B cell (primary cell): ENCODE data around the gene CACNB2. TPM values are rescaled to one million over a fixed set of nuclear protein-coding genes. Genes with fewer than 3 reads are reported as not detected.

Experiments used
- ATAC-seq: fragments of 200-7000 bp; cut with Tn5 transposase; one replicate; pipeline ENCODE4 v1.10.0; 2021; ENCODE audit warnings: low read depth, mild to moderate bottlenecking, moderate number of reproducible peaks, moderate library complexity
- CTCF ChIA-PET: fragments of 350-600 bp; sonication (Branson Sonifier 250); formaldehyde crosslinking; loops from one replicate; lab custom pipeline; 2021; ENCODE audit warnings: antibody characterized with exemption, inconsistent platforms; lab: Charles Lee
- POLR2A ChIA-PET: fragments of 350-600 bp; sonication (Branson Sonifier 250); formaldehyde crosslinking; loops from one replicate; lab custom pipeline; 2021; ENCODE audit warnings: antibody characterized with exemption; lab: Charles Lee
- DNase-seq: peaks from one replicate; pipeline ENCODE4 v3.0.0; 2013
- H2AFZ ChIP-seq: 2 replicates; pipeline ENCODE4 v1.6.1; 2012; ENCODE audit warnings: mild to moderate bottlenecking, low read depth, low read length; ENCODE audit not compliant: insufficient read depth, poor library complexity, severe bottlenecking
- H3K27ac ChIP-seq, 2 donors: 1 replicate in 1 of 2; 2 replicates in 1 of 2; pipeline ENCODE4 v1.5.1; 2012 to 2013; ENCODE audit warnings: low read length in 2 of 2, mild to moderate bottlenecking in 2 of 2, moderate library complexity in 1 of 2
- H3K27me3 ChIP-seq, 4 experiments: fragments of 200-600 bp in 1 of 4; sonication (generic) in 1 of 4; replicated peaks in 1 of 4; 1 replicate in 2 of 4; 2 replicates in 2 of 4; pipeline versions ENCODE4 v1.6.1 to v1.7.0; 2013 to 2016; ENCODE audit warnings: low read length in 3 of 4, mild to moderate bottlenecking in 2 of 4, mixed read lengths in 1 of 4, moderate library complexity in 1 of 4; ENCODE audit not compliant: insufficient read depth in 4 of 4, control insufficient read depth in 3 of 4; ENCODE audit errors: control extremely low read depth in 1 of 4
- H3K36me3 ChIP-seq, 2 experiments: replicated peaks in 1 of 2; 1 replicate in 1 of 2; 2 replicates in 1 of 2; pipeline versions ENCODE4 v1.6.1 to v1.7.1; 2013; ENCODE audit warnings: low read length in 1 of 2; ENCODE audit not compliant: insufficient read depth in 2 of 2, control insufficient read depth in 1 of 2; ENCODE audit errors: control extremely low read depth in 1 of 2, extremely low read depth in 1 of 2
- H3K4me1 ChIP-seq, 2 donors: fragments of 200-600 bp in 1 of 2; sonication (generic) in 1 of 2; 1 replicate in 1 of 2; 2 replicates in 1 of 2; pipeline versions ENCODE4 v1.5.1 to v1.6.1; 2013 to 2017; ENCODE audit warnings: low read length in 2 of 2; ENCODE audit not compliant: control insufficient read depth in 2 of 2, insufficient read depth in 2 of 2
- H3K4me2 ChIP-seq: replicated peaks from 2 replicates; pipeline ENCODE3; 2012; ENCODE audit warnings: mild to moderate bottlenecking, low read depth, low read length; ENCODE audit not compliant: poor library complexity, severe bottlenecking
- H3K4me3 ChIP-seq, 5 experiments: fragments of 200-600 bp in 1 of 5; sonication (generic) in 1 of 5; 1 replicate in 3 of 5; 2 replicates in 2 of 5; pipeline versions ENCODE4 v1.5.1 to v1.7.0; 2011 to 2016; ENCODE audit warnings: low read length in 4 of 5, mild to moderate bottlenecking in 4 of 5, low read depth in 2 of 5, control low read depth in 1 of 5, moderate library complexity in 1 of 5; ENCODE audit not compliant: insufficient read depth in 1 of 5; ENCODE audit errors: control extremely low read depth in 1 of 5, extremely low read depth in 1 of 5
- H3K79me2 ChIP-seq: fragments of 200-600 bp; sonication (generic); one replicate; pipeline ENCODE4 v1.6.0; 2016; ENCODE audit warnings: low read length; ENCODE audit not compliant: control insufficient read depth, insufficient read depth
- H3K9ac ChIP-seq: fragments of 200-600 bp; sonication (generic); 2 replicates; pipeline ENCODE4 v1.6.1; 2017; ENCODE audit warnings: mild to moderate bottlenecking, low read length, moderate library complexity
- H3K9me3 ChIP-seq, 3 donors: one replicate each; pipeline versions ENCODE4 v1.6.1 to v1.7.1; 2013; ENCODE audit warnings: low read length in 2 of 3; ENCODE audit not compliant: control insufficient read depth in 2 of 3, insufficient read depth in 1 of 3; ENCODE audit errors: control extremely low read depth in 1 of 3
- H4K20me1 ChIP-seq: 2 replicates; pipeline ENCODE4 v1.6.0; 2012; ENCODE audit warnings: mild to moderate bottlenecking, low read length; ENCODE audit not compliant: insufficient read depth, control insufficient read depth, poor library complexity, severe bottlenecking
- H3K27ac Mint-ChIP-seq: one replicate; pipeline ENCODE4 v1.8.0; 2021; ENCODE audit warnings: mixed read lengths
- H3K27me3 Mint-ChIP-seq: one replicate; pipeline ENCODE4 v1.8.0; 2021; ENCODE audit warnings: mixed read lengths
- H3K4me1 Mint-ChIP-seq: one replicate; pipeline ENCODE4 v1.8.0; 2021; ENCODE audit warnings: mixed read lengths
- H3K4me3 Mint-ChIP-seq: one replicate; pipeline ENCODE4 v1.8.0; 2021; ENCODE audit warnings: mixed read lengths
- H3K9me3 Mint-ChIP-seq: one replicate; pipeline ENCODE4 v1.8.0; 2022; ENCODE audit warnings: mixed read lengths; ENCODE audit not compliant: insufficient read depth
- EZH2 ChIP-seq: IDR thresholded peaks from 2 replicates; pipeline ENCODE4 v1.6.1; 2012; ENCODE audit warnings: borderline replicate concordance, low read depth, mild to moderate bottlenecking, moderate library complexity, low read length; ENCODE audit not compliant: insufficient read depth, poor library complexity, severe bottlenecking
- WGBS: methylation state at CpG from one replicate; pipeline ENCODE4 v1.1.5; 2013; ENCODE audit warnings: missing lambda C conversion rate; ENCODE audit not compliant: insufficient coverage; 5-methylcytosine and 5-hydroxymethylcytosine counted together
- intact Hi-C: fragments of 100-400 bp; cut with micrococcal nuclease; formaldehyde crosslinking; loops from one replicate; pipeline ENCODE4 v1.10.0; 2022
- polyA plus RNA-seq: library from polyadenylated mRNA; depleted of rRNA; stranded (reverse); fragments of >200 nt; gene quantifications from 2 replicates; pipeline ENCODE4 v1.2.3, GENCODE V29; 2012
- total RNA-seq, 2 donors: library from RNA; stranded (reverse); fragments of 120-200 nt in 1 of 2; gene quantifications; 1 replicate in 1 of 2; 2 replicates in 1 of 2; pipeline versions ENCODE4 v1.2.3 to v1.2.4, GENCODE V29; 2013 to 2022
- TF ChIP-seq, protein P1 (sequence below): fragments of 200-600 bp; IDR thresholded peaks from one replicate; pipeline ENCODE4 v1.8.0; 2022; ENCODE audit warnings: antibody characterized with exemption, mild to moderate bottlenecking

Gene CACNB2
- total and polyA plus RNA-seq, 2 donors (not counting 1 experiment from before 2014, with no cell fraction given), result not detected

DNA sequence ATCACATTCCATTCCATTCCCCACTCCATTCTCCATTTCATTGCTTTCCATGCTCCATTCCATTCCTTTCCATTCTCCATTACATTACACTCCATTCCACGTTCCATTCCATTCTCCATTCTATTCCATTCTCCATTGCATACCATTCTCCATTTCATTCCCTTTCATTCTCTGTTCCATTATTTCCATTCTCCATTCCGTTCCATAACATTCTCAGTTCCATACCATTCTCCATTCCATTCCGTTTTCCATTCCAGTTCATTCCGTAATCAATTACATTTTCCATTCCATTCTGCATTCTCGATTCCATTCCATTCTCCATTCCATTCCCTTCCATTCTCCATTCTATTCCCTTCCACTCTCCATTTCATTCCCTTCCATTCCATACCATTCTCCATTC is 424.8 kb downstream of the CACNB2 start:
- no peaks in the 10 kb centered on the region for H3K27me3 Mint-ChIP-seq
- no peak overlapping the region for H3K4me3 ChIP-seq
- no peaks in the 10 kb centered on the region for H3K9me3 Mint-ChIP-seq
- ChIA-PET POLR2A (no interaction called here), CTCF (no interaction called here)
- H3K4me2 ChIP-seq, result no peak overlapping the region
- no peak for TF ChIP-seq EZH2
- TF ChIP-seq, protein P1, sequence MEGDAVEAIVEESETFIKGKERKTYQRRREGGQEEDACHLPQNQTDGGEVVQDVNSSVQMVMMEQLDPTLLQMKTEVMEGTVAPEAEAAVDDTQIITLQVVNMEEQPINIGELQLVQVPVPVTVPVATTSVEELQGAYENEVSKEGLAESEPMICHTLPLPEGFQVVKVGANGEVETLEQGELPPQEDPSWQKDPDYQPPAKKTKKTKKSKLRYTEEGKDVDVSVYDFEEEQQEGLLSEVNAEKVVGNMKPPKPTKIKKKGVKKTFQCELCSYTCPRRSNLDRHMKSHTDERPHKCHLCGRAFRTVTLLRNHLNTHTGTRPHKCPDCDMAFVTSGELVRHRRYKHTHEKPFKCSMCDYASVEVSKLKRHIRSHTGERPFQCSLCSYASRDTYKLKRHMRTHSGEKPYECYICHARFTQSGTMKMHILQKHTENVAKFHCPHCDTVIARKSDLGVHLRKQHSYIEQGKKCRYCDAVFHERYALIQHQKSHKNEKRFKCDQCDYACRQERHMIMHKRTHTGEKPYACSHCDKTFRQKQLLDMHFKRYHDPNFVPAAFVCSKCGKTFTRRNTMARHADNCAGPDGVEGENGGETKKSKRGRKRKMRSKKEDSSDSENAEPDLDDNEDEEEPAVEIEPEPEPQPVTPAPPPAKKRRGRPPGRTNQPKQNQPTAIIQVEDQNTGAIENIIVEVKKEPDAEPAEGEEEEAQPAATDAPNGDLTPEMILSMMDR, result peak; percentile 7
- DNase-seq (no peak), ATAC-seq (no peak)
- peaks cover 14 to 86% (median 27%) of the 10 kb centered on the region in 3 donors for H3K9me3 ChIP-seq
- H3K36me3 ChIP-seq, result peaks cover 4 to 9% of the 10 kb centered on the region in 2 experiments
- no peak overlapping the region for H2AFZ ChIP-seq
- H3K27me3 ChIP-seq, result no peaks in the 10 kb centered on the region
- no peaks in the 10 kb centered on the region for H3K4me1 ChIP-seq
- intact Hi-C loops, result no loop called here
- no peak overlapping the region for H3K27ac Mint-ChIP-seq
- H3K27ac ChIP-seq, result no peak overlapping the region
- WGBS, result 99% methylated on average over 5 of the region's 5 CpGs
- H3K4me1 Mint-ChIP-seq, result no peaks in the 10 kb centered on the region
- H3K9ac ChIP-seq, result no peak overlapping the region
- no peaks in the 10 kb centered on the region for H4K20me1 ChIP-seq
- H3K4me3 Mint-ChIP-seq, result no peak overlapping the region
- no peaks in the 10 kb centered on the region for H3K79me2 ChIP-seq

DNA sequence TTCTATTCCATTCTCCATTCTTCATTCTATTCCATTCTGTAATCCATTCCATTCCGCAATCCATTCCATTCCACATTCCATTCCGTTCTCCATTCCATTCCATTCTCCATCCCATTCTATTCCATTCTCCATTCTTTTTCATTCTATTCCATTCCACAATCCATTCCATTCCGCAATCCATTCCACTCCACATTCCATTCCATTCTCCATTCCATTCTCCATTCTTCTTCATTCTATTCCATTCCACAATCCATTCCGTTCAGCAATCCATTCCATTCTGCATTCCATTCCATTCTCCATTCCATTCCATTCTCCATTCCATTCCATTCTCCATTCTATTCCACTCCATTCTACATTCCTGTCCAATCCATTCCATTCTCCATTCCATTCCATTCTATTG is 426.0 kb downstream of the CACNB2 start:
- no peak overlapping the region for H3K4me3 Mint-ChIP-seq
- no peaks in the 10 kb centered on the region for H3K4me1 Mint-ChIP-seq
- H3K4me3 ChIP-seq, result no peak overlapping the region
- H3K9me3 ChIP-seq, result peaks cover 14 to 93% (median 25%) of the 10 kb centered on the region in 3 donors
- H3K27me3 Mint-ChIP-seq, result no peaks in the 10 kb centered on the region
- no peak overlapping the region for H3K27ac Mint-ChIP-seq
- H3K9me3 Mint-ChIP-seq, result no peaks in the 10 kb centered on the region
- H3K27ac ChIP-seq, result no peak overlapping the region
- H4K20me1 ChIP-seq, result no peaks in the 10 kb centered on the region
- CTCF ChIA-PET, result no interaction called here
- DNase-seq, result no peak
- no peak overlapping the region for H2AFZ ChIP-seq
- POLR2A ChIA-PET, result no interaction called here
- 97% methylated on average over 4 of the region's 4 CpGs for WGBS
- intact Hi-C loops, result no loop called here
- ATAC-seq, result no peak
- TF ChIP-seq EZH2, result no peak
- TF ChIP-seq, protein P1, result no peak
- H3K4me1 ChIP-seq, result no peaks in the 10 kb centered on the region
- peaks cover 0 to 5% of the 10 kb centered on the region in 2 experiments for H3K36me3 ChIP-seq
- H3K4me2 ChIP-seq, result no peak overlapping the region
- no peaks in the 10 kb centered on the region for H3K79me2 ChIP-seq
- no peak overlapping the region for H3K9ac ChIP-seq
- no peaks in the 10 kb centered on the region for H3K27me3 ChIP-seq
